Measurements from ENCODE around the gene HSP90AB1. TPM values are rescaled to one million over a fixed set of nuclear protein-coding genes. Genes with fewer than 3 reads are reported as not detected.
A peak's percentile ranks its signal among the peaks of the same experiment; 100 is the strongest.

The HSP90AB1 gene
- total RNA-seq, 2 donors from 2014 or later, result 414 to 463 TPM

GRCh38 chr6:44273617-44274016 lies 26.7 kb downstream of the HSP90AB1 start:
- intact Hi-C loops (cut with DNase I), result no loop called here
- DNase-seq (ENCODE audit: low spot score), result no peak

DNA sequence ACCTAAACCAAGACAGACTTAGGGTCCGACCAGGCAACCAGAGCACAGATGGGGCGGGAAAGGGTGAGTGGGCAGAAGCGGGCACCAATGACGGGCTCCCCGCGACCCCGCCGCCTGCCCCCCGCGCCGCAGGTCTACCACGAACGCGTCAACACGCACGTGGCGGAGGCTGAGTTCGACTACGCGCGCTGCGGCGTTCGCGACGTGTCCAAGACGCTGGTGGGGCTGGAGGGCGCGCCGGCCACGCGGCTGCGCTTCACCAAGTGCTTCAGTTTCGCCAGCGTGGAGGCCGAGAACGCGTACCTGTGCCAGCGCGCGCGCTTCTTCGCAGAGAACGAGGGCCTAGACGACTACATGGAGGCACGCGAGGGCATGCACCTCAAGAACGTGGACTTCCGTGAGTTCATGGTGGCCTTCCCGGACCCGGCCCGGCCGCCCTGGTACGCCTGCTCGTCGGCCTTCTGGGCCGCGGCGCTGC lies 28.4 kb downstream of the HSP90AB1 start:
- intact Hi-C loops (cut with DNase I), result no loop called here
- no peak for DNase-seq (ENCODE audit: low spot score)

GRCh38 chr6:44275749-44276648 lies 29.1 kb downstream of the HSP90AB1 start:
- DNase-seq (ENCODE audit: low spot score), result no peak
- intact Hi-C loops (cut with DNase I), result no loop called here

GRCh38 chr6:44276667-44277640 lies 30.1 kb downstream of the HSP90AB1 start:
- intact Hi-C loops (cut with DNase I), result no loop called here

DNA sequence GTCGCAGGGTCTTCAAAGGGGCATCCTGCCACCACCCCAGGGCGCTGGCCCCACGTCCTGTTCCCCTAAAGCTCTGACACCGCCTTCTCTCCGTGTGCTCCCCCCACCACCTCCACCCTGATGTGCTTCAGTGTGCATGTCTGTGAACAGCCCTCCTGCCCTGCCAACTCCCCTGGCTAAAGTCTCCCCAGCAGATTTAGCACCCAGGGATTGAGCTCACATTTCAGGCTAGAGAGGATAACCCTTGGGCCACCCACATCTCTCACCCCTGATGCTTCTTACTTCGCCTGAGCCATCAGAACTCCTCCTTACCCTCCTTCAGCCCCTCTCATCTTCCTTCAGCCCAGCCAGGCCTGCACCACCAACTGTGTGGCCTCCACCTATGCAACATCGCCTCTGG lies 30.9 kb downstream of the HSP90AB1 start:
- DNase-seq (ENCODE audit: low spot score), result no peak
- intact Hi-C loops (cut with DNase I), result no loop called here

More at GRCh38 chr6:44276667-44277640, 30.1 kb downstream of the HSP90AB1 start:
- no peak for DNase-seq (ENCODE audit: low spot score)

- DNase-seq (ENCODE audit: low spot score), result no peak
- intact Hi-C loops (cut with DNase I), result no loop called here
These were observed 31.4 kb downstream of the HSP90AB1 start for GRCh38 chr6:44278315-44278714.

DNA sequence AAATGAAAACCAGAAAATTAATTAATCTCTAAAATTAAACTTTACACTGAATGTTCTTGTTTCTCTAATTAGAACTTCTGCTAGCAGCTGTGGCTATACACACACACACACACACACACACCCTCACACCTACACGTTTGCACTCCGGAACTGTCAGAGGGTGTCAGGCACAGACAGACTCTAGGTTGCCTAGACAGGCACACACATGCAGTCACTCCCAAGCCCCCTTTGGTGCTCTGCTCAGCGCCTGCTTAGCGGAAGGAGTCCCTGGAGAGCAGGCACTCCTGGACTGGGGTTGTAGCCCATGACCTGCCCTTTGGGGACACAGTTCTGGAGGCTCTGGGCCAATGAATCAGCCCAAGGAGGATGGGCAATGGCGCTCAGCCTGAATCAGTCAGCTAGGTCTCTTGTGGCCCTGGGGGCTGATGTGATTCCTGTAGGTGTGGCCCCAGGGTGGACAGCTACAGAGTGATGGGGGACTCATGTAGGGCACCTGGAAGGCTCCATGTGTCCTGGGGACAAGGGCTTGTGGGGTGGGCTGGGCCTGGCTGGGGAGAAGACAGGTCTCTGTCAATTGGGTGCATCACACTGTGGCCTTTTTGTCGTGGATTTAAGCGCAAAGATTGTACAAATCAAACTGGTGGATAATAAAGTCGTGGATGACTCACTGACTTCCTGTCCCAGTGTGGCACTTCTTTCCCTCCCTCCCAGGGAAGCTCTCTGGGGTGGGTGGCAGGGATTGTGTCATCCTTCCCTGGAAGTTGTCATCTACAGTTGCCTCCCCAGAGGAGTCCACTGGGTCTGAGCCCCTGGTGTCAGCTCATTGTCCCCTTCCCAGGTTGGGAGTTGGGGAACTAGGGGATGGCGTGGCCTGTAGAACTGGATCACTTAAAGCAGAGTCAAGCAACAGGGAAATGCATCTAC lies 32.1 kb downstream of the HSP90AB1 start:
- DNase-seq (ENCODE audit: low spot score), result no peak
- intact Hi-C loops (cut with DNase I), result no loop called here

DNA sequence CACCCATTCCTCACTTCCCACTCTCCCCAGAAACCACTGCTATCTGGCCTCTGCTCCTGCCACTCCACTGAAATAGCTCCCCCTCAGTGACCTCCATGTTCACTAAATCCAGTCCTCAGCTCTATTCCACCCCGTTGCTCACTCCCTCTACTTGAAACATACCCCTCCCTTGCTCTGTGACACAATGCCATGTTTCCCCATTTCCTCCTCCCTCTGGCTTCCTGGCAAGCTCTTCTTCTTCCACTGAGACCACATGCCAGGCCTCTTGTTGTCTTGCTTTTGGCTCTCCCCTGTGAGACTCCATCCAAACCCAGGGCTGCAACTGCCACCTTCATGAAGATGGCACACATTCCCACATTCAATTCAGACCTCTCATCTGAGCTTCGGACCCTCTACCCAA lies 37.2 kb downstream of the HSP90AB1 start:
- intact Hi-C loops (cut with DNase I), result no loop called here

GRCh38 chr6:44284867-44285266 lies 38.0 kb downstream of the HSP90AB1 start:
- intact Hi-C loops (cut with DNase I), result no loop called here
- no peak for DNase-seq (ENCODE audit: low spot score)

More for the DNA sequence above, 37.2 kb downstream of the HSP90AB1 start:
- no peak for DNase-seq (ENCODE audit: low spot score)

GRCh38 chr6:44285552-44286284 lies 38.8 kb downstream of the HSP90AB1 start:
- DNase-seq (ENCODE audit: low spot score), result no peak
- intact Hi-C loops (cut with DNase I), result no loop called here

DNA sequence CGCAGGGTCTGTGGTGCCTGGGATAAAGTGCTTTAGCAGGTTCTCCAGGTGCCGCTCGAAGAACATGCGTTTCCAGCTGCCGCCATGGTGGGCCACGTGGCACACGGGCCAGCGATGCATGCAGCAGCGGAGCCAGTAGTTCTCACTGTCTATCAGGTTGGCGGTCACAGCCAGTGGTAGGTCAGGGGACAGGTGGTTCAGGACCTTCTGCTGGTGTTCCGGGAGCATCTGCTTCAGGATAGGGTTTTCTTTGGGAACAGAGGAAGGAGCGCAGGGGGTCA lies 39.3 kb downstream of the HSP90AB1 start:
- intact Hi-C loops (cut with DNase I), result no loop called here
- no peak for DNase-seq (ENCODE audit: low spot score)

GRCh38 chr6:44286747-44287146 lies 39.8 kb downstream of the HSP90AB1 start:
- DNase-seq (ENCODE audit: low spot score), result no peak
- intact Hi-C loops (cut with DNase I), result no loop called here

GRCh38 chr6:44289726-44290260 lies 42.9 kb downstream of the HSP90AB1 start:
- intact Hi-C loops (cut with DNase I), result no loop called here

GRCh38 chr6:44291841-44292240 lies 44.9 kb downstream of the HSP90AB1 start:
- DNase-seq (ENCODE audit: low spot score), result no peak
- intact Hi-C loops (cut with DNase I), result no loop called here

More at GRCh38 chr6:44289726-44290260, 42.9 kb downstream of the HSP90AB1 start:
- no peak for DNase-seq (ENCODE audit: low spot score)

DNA sequence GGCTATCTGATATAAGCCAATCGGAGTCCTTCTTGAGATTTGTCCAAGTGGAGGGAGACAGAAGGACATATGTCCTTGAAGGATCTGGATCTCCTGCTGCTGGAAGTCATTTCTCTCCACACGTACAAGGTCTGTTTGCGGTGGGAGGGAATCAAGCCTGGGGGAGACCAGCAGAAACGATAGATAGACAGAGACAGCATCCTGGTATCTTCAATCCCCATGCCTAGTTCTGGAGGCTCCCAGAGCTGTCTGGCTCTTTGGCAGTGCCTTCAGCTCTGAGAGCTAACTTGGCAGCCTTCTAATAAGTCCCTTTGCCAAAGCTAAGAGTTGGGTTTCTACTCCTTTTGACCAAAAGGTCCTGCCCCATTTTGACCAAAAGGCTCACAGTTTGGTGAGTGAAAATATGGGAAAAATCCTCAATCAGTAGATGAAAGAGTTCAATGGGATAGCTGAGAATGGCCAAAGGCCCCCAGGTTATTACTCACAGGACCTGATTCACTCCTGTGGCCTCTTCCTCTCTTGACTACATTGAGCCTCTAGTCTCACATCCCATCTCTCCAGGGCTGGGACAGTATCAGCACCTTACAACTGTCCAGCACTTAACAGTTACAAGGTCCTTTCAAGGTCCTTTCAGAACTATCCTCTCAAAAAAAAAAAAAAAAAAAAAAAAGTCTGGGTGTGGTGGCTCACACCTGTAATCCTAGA lies 45.9 kb downstream of the HSP90AB1 start:
- intact Hi-C loops (cut with DNase I), result no loop called here
- DNase-seq (ENCODE audit: low spot score), result no peak

GRCh38 chr6:44294832-44295791 lies 48.2 kb downstream of the HSP90AB1 start:
- intact Hi-C loops (cut with DNase I), result no loop called here
- DNase-seq (ENCODE audit: low spot score), result peak; percentile 45
